ENCODE measurements around the gene NHS. TPM values are rescaled to one million over a fixed set of nuclear protein-coding genes. Genes with fewer than 3 reads are reported as not detected.

The NHS gene
- total RNA-seq, 1 experiment from 2014 or later = 5.7 TPM

DNA sequence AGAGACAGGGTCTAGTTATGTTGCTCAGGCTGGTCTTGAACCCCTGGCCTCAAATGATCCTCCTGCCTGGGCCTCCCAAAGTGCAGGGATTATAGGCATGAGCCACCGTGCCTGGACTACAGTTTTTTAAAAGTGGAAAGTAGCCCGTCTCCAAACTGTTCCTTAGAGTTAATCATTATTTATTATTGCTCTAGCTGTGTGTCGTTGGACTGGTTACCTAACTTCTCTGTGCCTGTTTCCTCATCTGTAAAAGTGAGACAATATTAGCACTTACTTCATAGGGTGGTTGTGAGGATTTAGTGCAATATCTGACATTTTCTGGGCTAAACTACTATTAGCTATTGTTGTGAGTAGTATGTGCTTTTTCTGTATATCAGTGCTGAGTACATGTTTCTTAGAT lies 210.0 kb downstream of the NHS start:
- H3K9me3 ChIP-seq (ENCODE audit: control insufficient read depth in 1 of 2, insufficient read depth in 1 of 2, low read depth in 1 of 2, low read length in 2 of 2) = no peaks in the 10 kb centered on the region
- H3K27me3 ChIP-seq (ENCODE audit: insufficient read depth, low read length) = no peaks in the 10 kb centered on the region
- H3K9me2 ChIP-seq (ENCODE audit: insufficient read depth) = no peaks in the 10 kb centered on the region
- H3K9ac ChIP-seq (ENCODE audit: low read length) = no peak overlapping the region
- H2AFZ ChIP-seq (ENCODE audit: low read depth, low read length, poor library complexity, severe bottlenecking) = no peak overlapping the region
- no TSS peak for BruUV-seq (replicated peaks)
- no peak overlapping the region for H3K4me2 ChIP-seq (ENCODE audit: low read length)
- ChIA-PET RAD21 (ENCODE audit: low non-redundant PET in 1 of 2, low total read pairs in 2 of 2, uncharacterized antibody in 2 of 2, unreplicated experiment in 2 of 2) (no interaction called here), CTCF (no interaction called here), POLR2A (no interaction called here)
- no peak for DNase-seq (ENCODE audit: low read depth, low spot score)
- TF ChIP-seq ZFX (IDR thresholded peaks at IDR 0.05) (no peak), REST (IDR thresholded peaks at IDR 0.05; ENCODE audit: low read depth) (no peak), CEBPB (IDR thresholded peaks at IDR 0.05; ENCODE audit: low read depth) (no peak), EZH2 (IDR thresholded peaks at IDR 0.05) (no peak), CTCF (IDR thresholded peaks at IDR 0.05 in 2 of 3, conservative IDR thresholded peaks at IDR 0.05 in 1 of 3; ENCODE audit: borderline replicate concordance in 1 of 3, insufficient read depth in 1 of 3, low read depth in 2 of 3, low read length in 2 of 3) (no peak), SRF (IDR thresholded peaks at IDR 0.05; ENCODE audit: low read depth) (no peak), RAD21 (IDR thresholded peaks at IDR 0.05; ENCODE audit: low read depth) (no peak), ZBTB33 (IDR thresholded peaks at IDR 0.05; ENCODE audit: extremely low read depth, insufficient replicate concordance, low read length) (no peak), CBX3 (IDR thresholded peaks at IDR 0.05; ENCODE audit: low read depth) (no peak), YY1 (IDR thresholded peaks at IDR 0.05; ENCODE audit: extremely low read depth, insufficient replicate concordance, low read depth, low read length) (no peak), MAX (IDR thresholded peaks at IDR 0.05) (no peak), JUND (IDR thresholded peaks at IDR 0.05) (no peak)
- TF ChIP-seq, protein P1, sequence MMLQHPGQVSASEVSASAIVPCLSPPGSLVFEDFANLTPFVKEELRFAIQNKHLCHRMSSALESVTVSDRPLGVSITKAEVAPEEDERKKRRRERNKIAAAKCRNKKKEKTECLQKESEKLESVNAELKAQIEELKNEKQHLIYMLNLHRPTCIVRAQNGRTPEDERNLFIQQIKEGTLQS (IDR thresholded peaks at IDR 0.05) = no peak
- no peaks in the 10 kb centered on the region for H3K36me3 ChIP-seq (ENCODE audit: control insufficient read depth in 1 of 2, insufficient read depth in 2 of 2, low read length in 2 of 2)
- intact Hi-C loops (cut with micrococcal nuclease) = no loop called here
- no peaks in the 10 kb centered on the region for H4K20me1 ChIP-seq (ENCODE audit: insufficient read depth)
- no peak overlapping the region for H3K27ac ChIP-seq (ENCODE audit: low read depth, low read length)
- no peaks in the 10 kb centered on the region for H3K4me1 ChIP-seq (ENCODE audit: control insufficient read depth in 1 of 2, insufficient read depth in 2 of 2, low read length in 2 of 2)
- no peaks in the 10 kb centered on the region for H3K79me2 ChIP-seq (ENCODE audit: insufficient read depth, low read length)
- H3K4me3 ChIP-seq (replicated peaks in 1 of 2; ENCODE audit: low read depth in 1 of 2, low read length in 2 of 2) = no peak overlapping the region
- ATAC-seq = no peak
